Prostate gland (tissue), 2 donors: ENCODE data around the gene SRA1.

Source experiments
- POLR2A ChIP-seq: fragments of 450-650 bp; IDR thresholded peaks from one replicate; pipeline ENCODE4 v1.6.1; 2016; ENCODE audit warnings: antibody characterized with exemption, mild to moderate bottlenecking
- TF ChIP-seq, protein P1 (sequence below), 4 experiments: fragments of 200-600 bp in 2 of 4; fragments of 450-650 bp in 2 of 4; sonication (generic) in 2 of 4; IDR thresholded peaks; 1 replicate in 3 of 4; 2 replicates in 1 of 4; pipeline ENCODE4 v1.5.1; 2016 to 2019; ENCODE audit warnings: antibody characterized with exemption in 4 of 4, mild to moderate bottlenecking in 2 of 4, moderate library complexity in 2 of 4

DNA sequence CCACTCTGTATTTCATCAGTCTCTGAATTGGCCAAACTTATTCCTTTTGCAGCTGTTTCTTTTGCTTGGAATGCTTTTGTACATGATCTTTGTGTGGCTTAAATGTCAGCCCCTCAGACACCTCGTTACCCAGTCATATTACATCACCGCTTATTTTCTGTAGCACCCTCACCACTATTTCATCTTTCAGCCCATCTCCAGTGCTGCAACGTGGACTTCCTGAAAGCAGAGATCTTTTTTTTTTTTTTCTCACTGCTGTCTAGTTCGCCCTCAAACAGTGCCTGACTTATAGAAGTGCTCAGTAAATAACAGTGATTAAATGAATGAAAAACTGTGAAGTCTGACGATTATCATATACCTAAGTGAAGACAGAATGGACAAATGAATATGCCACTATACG, 835 bp downstream of the SRA1 start:
- TF ChIP-seq, protein P1, sequence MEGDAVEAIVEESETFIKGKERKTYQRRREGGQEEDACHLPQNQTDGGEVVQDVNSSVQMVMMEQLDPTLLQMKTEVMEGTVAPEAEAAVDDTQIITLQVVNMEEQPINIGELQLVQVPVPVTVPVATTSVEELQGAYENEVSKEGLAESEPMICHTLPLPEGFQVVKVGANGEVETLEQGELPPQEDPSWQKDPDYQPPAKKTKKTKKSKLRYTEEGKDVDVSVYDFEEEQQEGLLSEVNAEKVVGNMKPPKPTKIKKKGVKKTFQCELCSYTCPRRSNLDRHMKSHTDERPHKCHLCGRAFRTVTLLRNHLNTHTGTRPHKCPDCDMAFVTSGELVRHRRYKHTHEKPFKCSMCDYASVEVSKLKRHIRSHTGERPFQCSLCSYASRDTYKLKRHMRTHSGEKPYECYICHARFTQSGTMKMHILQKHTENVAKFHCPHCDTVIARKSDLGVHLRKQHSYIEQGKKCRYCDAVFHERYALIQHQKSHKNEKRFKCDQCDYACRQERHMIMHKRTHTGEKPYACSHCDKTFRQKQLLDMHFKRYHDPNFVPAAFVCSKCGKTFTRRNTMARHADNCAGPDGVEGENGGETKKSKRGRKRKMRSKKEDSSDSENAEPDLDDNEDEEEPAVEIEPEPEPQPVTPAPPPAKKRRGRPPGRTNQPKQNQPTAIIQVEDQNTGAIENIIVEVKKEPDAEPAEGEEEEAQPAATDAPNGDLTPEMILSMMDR (IDR thresholded peaks at IDR 0.05), result no peak
- TF ChIP-seq POLR2A, result no peak
